Measurements from ENCODE around the gene ALG9.

GRCh38 chr11:111913997-111914396 lies 42.6 kb upstream of the ALG9 start:
- TF ChIP-seq CTCF (IDR thresholded peaks at IDR 0.05; ENCODE audit: insufficient read depth, low read length) = no peak
- no peak for TF ChIP-seq REST (IDR thresholded peaks at IDR 0.05; ENCODE audit: insufficient replicate concordance, low read depth)
- TF ChIP-seq POLR2AphosphoS5 (IDR thresholded peaks at IDR 0.05; ENCODE audit: low read depth) = no peak
- TF ChIP-seq GABPA (IDR thresholded peaks at IDR 0.05; ENCODE audit: low read depth) = no peak
- no peak for TF ChIP-seq SPI1 (IDR thresholded peaks at IDR 0.05; ENCODE audit: borderline replicate concordance, low read depth)

Data from HL-60 (cell line).